CD4-positive, alpha-beta memory T cell (primary cell): ENCODE data around the gene TXLNB. TPM values are rescaled to one million over a fixed set of nuclear protein-coding genes. Genes with fewer than 3 reads are reported as not detected.

Experiments used
- CTCF ChIA-PET: fragments of 350-600 bp; sonication (Branson Sonifier 250); formaldehyde crosslinking; loops from one replicate; lab custom pipeline; 2021; ENCODE audit warnings: inconsistent platforms; ENCODE audit not compliant: partially characterized antibody; lab: Charles Lee
- POLR2A ChIA-PET: fragments of 350-600 bp; sonication (Branson Sonifier 250); formaldehyde crosslinking; loops from one replicate; lab custom pipeline; 2021; ENCODE audit not compliant: partially characterized antibody; lab: Charles Lee
- DNase-seq, 5 donors: peaks; one replicate each; pipeline versions ENCODE4 v3.0.0 to v3.0.0-alpha.2; 2020 to 2022; ENCODE audit warnings: mixed read lengths in 1 of 5
- H3K27ac ChIP-seq: one replicate; pipeline ENCODE4 v1.7.0; 2013; ENCODE audit warnings: low read depth, low read length
- H3K27me3 ChIP-seq: 2 replicates; pipeline ENCODE4 v1.7.0; 2013; ENCODE audit warnings: mild to moderate bottlenecking, low read length, moderate library complexity; ENCODE audit not compliant: insufficient read depth
- H3K36me3 ChIP-seq: 2 replicates; pipeline ENCODE4 v1.7.0; 2013; ENCODE audit warnings: mild to moderate bottlenecking, low read length, moderate library complexity; ENCODE audit not compliant: insufficient read depth
- H3K4me1 ChIP-seq: 2 replicates; pipeline ENCODE4 v1.7.0; 2013; ENCODE audit warnings: mild to moderate bottlenecking, low read length, moderate library complexity; ENCODE audit not compliant: insufficient read depth
- H3K4me3 ChIP-seq, 2 donors: one replicate each; pipeline ENCODE4 v1.7.0; 2013; ENCODE audit warnings: low read length in 2 of 2, mild to moderate bottlenecking in 1 of 2
- H3K9me3 ChIP-seq, 2 donors: one replicate each; pipeline ENCODE4 v1.7.0; 2013; ENCODE audit warnings: low read length in 2 of 2, control low read depth in 1 of 2; ENCODE audit not compliant: control insufficient read depth in 1 of 2
- H3K27ac Mint-ChIP-seq, 7 donors: one replicate each; pipeline ENCODE4 v1.8.0; 2020 to 2021; ENCODE audit warnings: mixed read lengths in 7 of 7, mild to moderate bottlenecking in 6 of 7, inconsistent platforms in 3 of 7, moderate library complexity in 3 of 7
- H3K27me3 Mint-ChIP-seq, 2 donors: one replicate each; pipeline ENCODE4 v1.8.0; 2020 to 2021; ENCODE audit warnings: mixed read lengths in 2 of 2
- H3K36me3 Mint-ChIP-seq, 2 donors: one replicate each; pipeline ENCODE4 v1.8.0; 2020 to 2021; ENCODE audit warnings: mixed read lengths in 2 of 2, inconsistent platforms in 1 of 2, mild to moderate bottlenecking in 1 of 2
- H3K4me1 Mint-ChIP-seq, 4 donors: one replicate each; pipeline ENCODE4 v1.8.0; 2020 to 2021; ENCODE audit warnings: mixed read lengths in 4 of 4, mild to moderate bottlenecking in 1 of 4
- H3K4me3 Mint-ChIP-seq, 8 donors: one replicate each; pipeline ENCODE4 v1.8.0; 2020 to 2021; ENCODE audit warnings: mixed read lengths in 8 of 8, mild to moderate bottlenecking in 7 of 8, moderate library complexity in 6 of 8, inconsistent platforms in 3 of 8
- H3K9me3 Mint-ChIP-seq, 8 donors: one replicate each; pipeline ENCODE4 v1.8.0; 2020 to 2021; ENCODE audit warnings: mixed read lengths in 8 of 8, mild to moderate bottlenecking in 5 of 8, inconsistent platforms in 3 of 8, moderate library complexity in 1 of 8
- intact Hi-C: fragments of 100-400 bp; cut with micrococcal nuclease; formaldehyde crosslinking; loops from one replicate; pipeline ENCODE4 v1.15.1; 2023
- polyA plus RNA-seq, 2 donors: library from polyadenylated mRNA; unstranded; fragments of 300-500 nt; fragmentation: Illumina TruSeq; gene quantifications; one replicate each; pipeline ENCODE4 v1.2.3, GENCODE V29; 2021
- total RNA-seq, 2 experiments: library from RNA; stranded (reverse); gene quantifications; one replicate each; pipeline ENCODE4 v1.2.3, GENCODE V29; 2021

The TXLNB gene
- total and polyA plus RNA-seq, 4 experiments from 2014 or later: 0.78 to 1.6 (median 1.4) TPM; not detected in 1

GRCh38 chr6:139247618-139248017 lies 44.2 kb downstream of the TXLNB start:
- Histone ChIP-seq H3K9me3 (no peaks in the 10 kb centered on the region), H3K27ac (no peak overlapping the region), H3K4me1 (peaks cover 44% of the 10 kb centered on the region), H3K27me3 (no peaks in the 10 kb centered on the region), H3K4me3 (no peak overlapping the region), H3K36me3 (no peaks in the 10 kb centered on the region)
- H3K27me3 Mint-ChIP-seq: no peaks in the 10 kb centered on the region
- DNase-seq: no peak
- POLR2A ChIA-PET: no interaction called here
- H3K36me3 Mint-ChIP-seq: peaks cover 0 to 3% of the 10 kb centered on the region in 2 donors
- H3K4me3 Mint-ChIP-seq: peak overlapping the region; percentile 53 to 73 (median 62)
- intact Hi-C loops: no loop called here
- peaks cover 38 to 55% (median 43%) of the 10 kb centered on the region in 4 donors for H3K4me1 Mint-ChIP-seq
- H3K9me3 Mint-ChIP-seq: peaks cover 0 to 2% (median 0%) of the 10 kb centered on the region in 8 donors
- CTCF ChIA-PET: interaction anchor here (1.1 to 1.6 kb wide), 3 partner anchors 16 to 28 kb away, joined by 4 to 5 read pairs (median 5); no protein-coding TSS in a partner anchor
- no peak overlapping the region for H3K27ac Mint-ChIP-seq

- Histone ChIP-seq H3K4me3 (no peak overlapping the region), H3K36me3 (no peaks in the 10 kb centered on the region), H3K9me3 (no peaks in the 10 kb centered on the region), H3K27me3 (no peaks in the 10 kb centered on the region), H3K27ac (no peak overlapping the region), H3K4me1 (peaks cover 8% of the 10 kb centered on the region)
- intact Hi-C loops: no loop called here
- peaks cover 14 to 23% (median 15%) of the 10 kb centered on the region in 4 donors for H3K4me1 Mint-ChIP-seq
- no peak overlapping the region for H3K27ac Mint-ChIP-seq
- peaks cover 0 to 3% of the 10 kb centered on the region in 2 donors for H3K36me3 Mint-ChIP-seq
- peaks cover 0 to 2% (median 0%) of the 10 kb centered on the region in 8 donors for H3K9me3 Mint-ChIP-seq
- no peak for DNase-seq
- ChIA-PET CTCF (interaction anchor here (1.2 kb wide), 1 partner anchor 24 kb away, joined by 3 read pairs; no protein-coding TSS in a partner anchor), POLR2A (no interaction called here)
- no peak overlapping the region for H3K4me3 Mint-ChIP-seq
- no peaks in the 10 kb centered on the region for H3K27me3 Mint-ChIP-seq
Observed at GRCh38 chr6:139243536-139243935, 48.3 kb downstream of the TXLNB start.

GRCh38 chr6:139242457-139243240 lies 49.1 kb downstream of the TXLNB start:
- ChIA-PET POLR2A (interaction anchor here (0.5 kb wide), 1 partner anchor 128 kb away, joined by 4 read pairs; no protein-coding TSS in a partner anchor), CTCF (interaction anchor here (0.7 to 3.2 kb wide), 4 partner anchors 13 to 1028 kb away, joined by 3 to 11 read pairs (median 6); no protein-coding TSS in a partner anchor)
- Histone ChIP-seq H3K9me3 (no peaks in the 10 kb centered on the region), H3K27ac (no peak overlapping the region), H3K36me3 (no peaks in the 10 kb centered on the region), H3K27me3 (no peaks in the 10 kb centered on the region), H3K4me3 (no peak overlapping the region), H3K4me1 (peaks cover 4% of the 10 kb centered on the region)
- peaks cover 0 to 3% of the 10 kb centered on the region in 2 donors for H3K36me3 Mint-ChIP-seq
- H3K4me3 Mint-ChIP-seq: no peak overlapping the region
- H3K27me3 Mint-ChIP-seq: no peaks in the 10 kb centered on the region
- peak overlapping the region in 1 of 7 donors; percentile 59 for H3K27ac Mint-ChIP-seq
- peaks cover 9 to 15% (median 12%) of the 10 kb centered on the region in 4 donors for H3K4me1 Mint-ChIP-seq
- intact Hi-C loops: no loop called here
- DNase-seq: no peak
- peaks cover 0 to 2% (median 0%) of the 10 kb centered on the region in 8 donors for H3K9me3 Mint-ChIP-seq

- Mint-ChIP-seq H3K36me3 (peaks cover 0 to 3% of the 10 kb centered on the region in 2 donors), H3K9me3 (peaks cover 0 to 2% (median 0%) of the 10 kb centered on the region in 8 donors), H3K27me3 (no peaks in the 10 kb centered on the region), H3K4me1 (peaks cover 6 to 12% (median 9%) of the 10 kb centered on the region in 4 donors), H3K27ac (peak overlapping the region in 1 of 7 donors; percentile 1), H3K4me3 (no peak overlapping the region)
- ChIA-PET CTCF (interaction anchor here (0.8 to 3.2 kb wide), 8 partner anchors 10 to 129 kb away, joined by 3 to 11 read pairs (median 4); no protein-coding TSS in a partner anchor), POLR2A (interaction anchor here (0.6 to 2.0 kb wide), 3 partner anchors 9 to 129 kb away, joined by 3 to 7 read pairs (median 4); no protein-coding TSS in a partner anchor)
- no peaks in the 10 kb centered on the region for H3K36me3 ChIP-seq
- intact Hi-C loops: no loop called here
- DNase-seq: no peak
- H3K27ac ChIP-seq: no peak overlapping the region
- no peaks in the 10 kb centered on the region for H3K4me1 ChIP-seq
- H3K4me3 ChIP-seq: no peak overlapping the region
- H3K27me3 ChIP-seq: no peaks in the 10 kb centered on the region
- H3K9me3 ChIP-seq: no peaks in the 10 kb centered on the region
Observed at GRCh38 chr6:139240161-139241010, 51.4 kb downstream of the TXLNB start.

- no peaks in the 10 kb centered on the region for H3K27me3 Mint-ChIP-seq
- DNase-seq: no peak
- POLR2A ChIA-PET: no interaction called here
- Histone ChIP-seq H3K9me3 (no peaks in the 10 kb centered on the region), H3K36me3 (no peaks in the 10 kb centered on the region), H3K27me3 (no peaks in the 10 kb centered on the region), H3K4me3 (no peak overlapping the region), H3K27ac (no peak overlapping the region), H3K4me1 (no peaks in the 10 kb centered on the region)
- intact Hi-C loops: no loop called here
- no peak overlapping the region for H3K4me3 Mint-ChIP-seq
- peaks cover 0 to 3% (median 0%) of the 10 kb centered on the region in 8 donors for H3K9me3 Mint-ChIP-seq
- peak overlapping the region in 1 of 7 donors; percentile 48 for H3K27ac Mint-ChIP-seq
- peaks cover 6 to 8% (median 6%) of the 10 kb centered on the region in 4 donors for H3K4me1 Mint-ChIP-seq
- CTCF ChIA-PET: interaction anchor here (0.9 to 3.2 kb wide), 2 partner anchors 9 to 20 kb away, joined by 4 to 11 read pairs; no protein-coding TSS in a partner anchor
- H3K36me3 Mint-ChIP-seq: peaks cover 0 to 2% of the 10 kb centered on the region in 2 donors
Observed at GRCh38 chr6:139239064-139239463, 52.7 kb downstream of the TXLNB start.

GRCh38 chr6:139236105-139236504 lies 55.7 kb downstream of the TXLNB start:
- intact Hi-C loops: no loop called here
- no peaks in the 10 kb centered on the region for H3K27me3 ChIP-seq
- H3K4me1 ChIP-seq: no peaks in the 10 kb centered on the region
- H3K4me3 ChIP-seq: no peak overlapping the region
- Mint-ChIP-seq H3K27ac (no peak overlapping the region), H3K9me3 (peaks cover 0 to 12% (median 4%) of the 10 kb centered on the region in 8 donors), H3K4me1 (peaks cover 5 to 8% (median 7%) of the 10 kb centered on the region in 4 donors), H3K27me3 (no peaks in the 10 kb centered on the region), H3K4me3 (no peak overlapping the region), H3K36me3 (peaks cover 0 to 5% of the 10 kb centered on the region in 2 donors)
- ChIA-PET CTCF (interaction anchor here (1.1 kb wide), 1 partner anchor 126 kb away, joined by 3 read pairs; no protein-coding TSS in a partner anchor), POLR2A (no interaction called here)
- no peak for DNase-seq
- no peak overlapping the region for H3K27ac ChIP-seq
- H3K36me3 ChIP-seq: no peaks in the 10 kb centered on the region
- H3K9me3 ChIP-seq: no peaks in the 10 kb centered on the region
